ENCODE results near the gene NUDT8. TPM values are rescaled to one million over a fixed set of nuclear protein-coding genes. Genes with fewer than 3 reads are reported as not detected.

The NUDT8 gene
- total and polyA plus RNA-seq, 9 of the 15 experiments (the other 6 are each of a cell fraction or from before 2014, with no cell fraction given): 0.23 to 27.8 (median 5.0) TPM

DNA sequence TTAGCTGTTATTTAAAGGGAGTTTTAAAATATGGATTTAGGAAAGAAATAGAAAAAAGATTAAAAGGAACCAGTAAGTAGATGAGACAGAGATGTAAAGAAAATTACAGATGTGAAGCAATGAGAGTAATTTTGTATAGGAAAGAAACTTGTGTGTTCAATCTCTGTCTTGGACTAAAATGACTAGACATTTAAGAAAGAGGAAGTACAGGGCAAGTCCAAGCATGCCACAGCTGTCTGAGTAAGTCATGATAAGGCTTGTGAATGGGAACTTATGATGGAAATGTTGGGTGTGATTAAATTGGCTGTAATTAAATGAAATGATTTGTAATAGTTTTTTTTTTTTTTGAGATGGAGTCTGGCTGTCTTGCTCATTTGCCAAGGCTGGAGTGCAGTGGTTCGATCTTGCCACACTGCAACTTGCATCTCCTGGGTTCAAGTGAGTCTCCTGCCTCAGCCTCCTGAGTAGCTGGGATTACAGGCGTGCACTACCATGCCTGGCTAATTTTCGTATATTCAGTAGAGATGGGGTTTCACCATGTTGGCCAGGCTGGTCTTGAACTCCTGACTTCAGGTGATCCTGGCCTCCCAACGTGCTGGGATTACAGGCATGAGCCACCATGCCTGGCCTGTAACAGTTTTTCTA is 26.7 kb upstream of the NUDT8 start (continued):
- TF ChIP-seq AFF1 (IDR thresholded peaks at IDR 0.05; ENCODE audit: low read depth in 1 of 2, partially characterized antibody in 2 of 2) (peak in 1 of 2 experiments; percentile 27), CHD2 (IDR thresholded peaks at IDR 0.05; ENCODE audit: low read depth, low read length) (no peak), LEF1 (IDR thresholded peaks at IDR 0.05) (0 out of 2 replicates have a peak, but pooled peaks have one; percentile 16), FOSL1 (tag; conservative IDR thresholded peaks at IDR 0.05) (peak; percentile 58), GATAD2A (IDR thresholded peaks at IDR 0.05) (no peak), RBM34 (IDR thresholded peaks at IDR 0.05; ENCODE audit: borderline replicate concordance, insufficient read depth, low read length) (no peak), ARID2 (IDR thresholded peaks at IDR 0.05) (no peak), TEAD4 (IDR thresholded peaks at IDR 0.05; ENCODE audit: low read length) (peak; percentile 80), TEAD4 (CRISPR knock-in tag; IDR thresholded peaks at IDR 0.05; ENCODE audit: borderline replicate concordance) (no peak), TRIM24 (IDR thresholded peaks at IDR 0.05) (peak; percentile 69 to 76), CSDE1 (IDR thresholded peaks at IDR 0.05) (no peak), C11orf30 (IDR thresholded peaks at IDR 0.05; ENCODE audit: low read depth) (peak; percentile 65), RBM15 (IDR thresholded peaks at IDR 0.05; ENCODE audit: insufficient read depth, low read length) (no peak), CBFA2T3 (IDR thresholded peaks at IDR 0.05) (peak; percentile 83), HSF4 (CRISPR knock-in tag; IDR thresholded peaks at IDR 0.05; ENCODE audit: borderline replicate concordance) (no peak), DACH1 (IDR thresholded peaks at IDR 0.05; ENCODE audit: partially characterized antibody) (no peak), ZNF696 (CRISPR knock-in tag; conservative IDR thresholded peaks at IDR 0.05) (no peak), HDAC1 (IDR thresholded peaks at IDR 0.05) (peak in 1 of 2 experiments; percentile 86; a peak in 2 of 4 replicates), KLF16 (IDR thresholded peaks at IDR 0.05) (peak; percentile 58; the same call in 1 of the 2 replicates), HEY1 (CRISPR knock-in tag; IDR thresholded peaks at IDR 0.05; ENCODE audit: borderline replicate concordance) (no peak), PCBP1 (IDR thresholded peaks at IDR 0.05; ENCODE audit: low read depth, low read length, poor library complexity, severe bottlenecking) (no peak), ZNF282 (CRISPR knock-in tag; IDR thresholded peaks at IDR 0.05) (no peak), ZNF445 (CRISPR knock-in tag; IDR thresholded peaks at IDR 0.05; ENCODE audit: low read depth) (no peak)
- TF ChIP-seq, protein P1, sequence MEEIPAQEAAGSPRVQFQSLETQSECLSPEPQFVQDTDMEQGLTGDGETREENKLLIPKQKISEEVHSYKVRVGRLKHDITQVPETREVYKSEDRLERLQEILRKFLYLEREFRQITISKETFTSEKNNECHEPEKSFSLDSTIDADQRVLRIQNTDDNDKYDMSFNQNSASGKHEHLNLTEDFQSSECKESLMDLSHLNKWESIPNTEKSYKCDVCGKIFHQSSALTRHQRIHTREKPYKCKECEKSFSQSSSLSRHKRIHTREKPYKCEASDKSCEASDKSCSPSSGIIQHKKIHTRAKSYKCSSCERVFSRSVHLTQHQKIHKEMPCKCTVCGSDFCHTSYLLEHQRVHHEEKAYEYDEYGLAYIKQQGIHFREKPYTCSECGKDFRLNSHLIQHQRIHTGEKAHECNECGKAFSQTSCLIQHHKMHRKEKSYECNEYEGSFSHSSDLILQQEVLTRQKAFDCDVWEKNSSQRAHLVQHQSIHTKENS (CRISPR knock-in tag; IDR thresholded peaks at IDR 0.05): no peak
- TF ChIP-seq, protein P2, sequence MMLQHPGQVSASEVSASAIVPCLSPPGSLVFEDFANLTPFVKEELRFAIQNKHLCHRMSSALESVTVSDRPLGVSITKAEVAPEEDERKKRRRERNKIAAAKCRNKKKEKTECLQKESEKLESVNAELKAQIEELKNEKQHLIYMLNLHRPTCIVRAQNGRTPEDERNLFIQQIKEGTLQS (IDR thresholded peaks at IDR 0.05): peak; percentile 25; the same call in 1 of the 2 replicates
- TF ChIP-seq, protein P2 (CRISPR knock-in tag; conservative IDR thresholded peaks at IDR 0.05): no peak

Data from K562 (cell line).